Measurements from ENCODE around the gene TMEM121. TPM values are rescaled to one million over a fixed set of nuclear protein-coding genes. Genes with fewer than 3 reads are reported as not detected.
"Not testable (repeated sequence)": the region's sequence is repeated elsewhere in the genome, so short reads cannot be mapped to it uniquely, and the experiment has no call there.

Gene TMEM121
- total and polyA plus RNA-seq, 11 donors, result 1.0 to 4.4 (median 1.9) TPM

GRCh38 chr14:105547741-105548169, 21.4 kb downstream of the TMEM121 start:
- H3K9me3 ChIP-seq, result peaks cover 0 to 15% (median 9%) of the 10 kb centered on the region in 12 donors
- intact Hi-C loops (cut with DNase I), result no loop called here
- no peak for DNase-seq
- no peaks in the 10 kb centered on the region for H3K4me1 ChIP-seq
- H3K27ac ChIP-seq, result no peak overlapping the region
- H3K36me3 ChIP-seq, result no peaks in the 10 kb centered on the region
- H3K27me3 ChIP-seq, result peaks cover 0 to 3% (median 0%) of the 10 kb centered on the region in 9 donors
- 94 to 96% (median 95%) methylated on average over 16 to 38 of the region's 38 CpGs for whole genome bisulfite sequencing, 4 donors
- no peak for ATAC-seq
- no peak for TF ChIP-seq POLR2A (IDR thresholded peaks at IDR 0.05)
- no peak for TF ChIP-seq CTCF (IDR thresholded peaks at IDR 0.05)
- H3K4me3 ChIP-seq, result no peak overlapping the region

DNA sequence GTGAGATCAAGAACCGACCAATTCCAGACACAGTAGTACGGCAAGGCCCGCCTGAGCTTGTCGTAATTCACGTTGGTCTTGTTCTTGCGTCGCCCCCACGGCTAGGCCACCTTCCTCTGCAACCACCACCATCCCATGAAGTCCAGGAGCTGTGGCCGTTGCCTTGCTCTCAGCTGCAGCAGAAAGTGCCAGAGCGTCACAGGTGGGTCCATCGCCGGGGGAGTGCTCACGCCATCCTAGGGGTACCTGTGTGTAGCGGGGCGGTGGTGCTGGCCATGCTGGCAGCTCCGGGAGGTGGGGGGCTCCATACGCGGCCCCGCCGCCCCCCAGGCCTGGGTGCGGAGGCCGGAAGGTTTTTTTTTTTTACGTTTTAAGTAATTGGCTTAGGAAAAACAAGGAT, 23.1 kb downstream of the TMEM121 start:
- Histone ChIP-seq H3K9me3 (no peaks in the 10 kb centered on the region), H3K4me1 (no peaks in the 10 kb centered on the region), H3K27me3 (peaks cover 0 to 5% (median 0%) of the 10 kb centered on the region in 9 donors), H3K36me3 (no peaks in the 10 kb centered on the region), H3K27ac (no peak overlapping the region), H3K4me3 (no peak overlapping the region)
- intact Hi-C loops (cut with DNase I), result no loop called here
- ATAC-seq, result no peak
- TF ChIP-seq POLR2A (IDR thresholded peaks at IDR 0.05), result no peak
- no peak for TF ChIP-seq CTCF (IDR thresholded peaks at IDR 0.05)
- WGBS, 4 donors, result 91 to 93% (median 93%) methylated on average over 23 of the region's 23 CpGs
- DNase-seq, result no peak

DNA sequence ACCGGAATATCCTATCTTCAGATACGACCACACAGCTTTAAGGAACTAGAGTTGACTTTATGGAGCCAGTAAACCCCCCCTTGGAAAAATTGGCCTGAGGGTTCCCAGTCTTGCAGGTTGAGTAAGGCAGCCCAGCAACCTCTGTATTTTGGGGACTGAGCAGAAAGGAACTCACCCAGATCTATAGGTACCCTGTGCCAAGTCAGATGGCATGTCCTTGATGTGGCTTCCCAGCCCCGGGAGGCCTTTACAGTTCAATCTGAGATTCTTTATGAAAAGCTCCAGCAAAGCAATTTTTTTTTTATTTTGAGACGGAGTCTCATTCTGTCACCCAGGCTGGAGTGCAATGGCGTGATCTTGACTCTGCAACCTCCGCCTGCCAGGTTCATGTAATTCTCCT, 27.6 kb downstream of the TMEM121 start:
- Histone ChIP-seq H3K36me3 (no peaks in the 10 kb centered on the region), H3K4me3 (no peak overlapping the region), H3K27ac (no peak overlapping the region), H3K4me1 (no peaks in the 10 kb centered on the region), H3K9me3 (no peaks in the 10 kb centered on the region), H3K27me3 (peaks cover 0 to 11% (median 0%) of the 10 kb centered on the region in 9 donors)
- no peak for ATAC-seq
- no peak for DNase-seq
- no peak for TF ChIP-seq CTCF (IDR thresholded peaks at IDR 0.05)
- TF ChIP-seq POLR2A (IDR thresholded peaks at IDR 0.05), result no peak
- intact Hi-C loops (cut with DNase I), result no loop called here
- whole genome bisulfite sequencing, 4 donors, result 88 to 95% (median 92%) methylated on average over 6 of the region's 6 CpGs

GRCh38 chr14:105554523-105554922, 28.1 kb downstream of the TMEM121 start:
- Histone ChIP-seq H3K36me3 (no peaks in the 10 kb centered on the region), H3K27me3 (peaks cover 0 to 11% (median 0%) of the 10 kb centered on the region in 9 donors), H3K4me1 (no peaks in the 10 kb centered on the region), H3K27ac (no peak overlapping the region), H3K4me3 (no peak overlapping the region), H3K9me3 (no peaks in the 10 kb centered on the region)
- 82 to 89% (median 86%) methylated on average over 5 of the region's 5 CpGs for WGBS, 4 donors
- TF ChIP-seq POLR2A (IDR thresholded peaks at IDR 0.05) (no peak), CTCF (IDR thresholded peaks at IDR 0.05) (no peak)
- intact Hi-C loops (cut with DNase I), result no loop called here
- ATAC-seq (no peak), DNase-seq (no peak)

GRCh38 chr14:105557671-105558070, 31.3 kb downstream of the TMEM121 start:
- H3K9me3 ChIP-seq; H3K4me1 ChIP-seq; H3K27ac ChIP-seq; H3K27me3 ChIP-seq; H3K4me3 ChIP-seq; H3K36me3 ChIP-seq; DNase-seq; intact Hi-C loops (cut with DNase I); ATAC-seq: not testable (repeated sequence)
- WGBS, 4 donors, result 66 to 71% (median 68%) methylated on average over 18 to 19 of the region's 19 CpGs

All from heart left ventricle (tissue), 16 donors.